SK-N-SH (cell line): Measurements from ENCODE around the gene FAM184B. TPM values are rescaled to one million over a fixed set of nuclear protein-coding genes. Genes with fewer than 3 reads are reported as not detected.
"Not testable (repeated sequence)": the region's sequence is repeated elsewhere in the genome, so short reads cannot be mapped to it uniquely, and the experiment has no call there.

Source experiments
- CTCF ChIA-PET: fragments of 300-600, 350-600 bp; formaldehyde crosslinking; extraction: SDS; loops from one replicate; lab custom pipeline; 2021; lab: Yijun Ruan, JAX
- POLR2A ChIA-PET: fragments of 350-600 bp; sonication (Branson Sonifier 250); formaldehyde crosslinking; extraction: SDS; loops from one replicate; lab custom pipeline; 2020; ENCODE audit warnings: antibody characterized with exemption, inconsistent platforms; lab: Yijun Ruan, JAX
- DNase-seq: peaks from one replicate; pipeline ENCODE4 v3.0.0; 2012
- H2AFZ ChIP-seq: fragments of 200-600 bp; sonication (generic); 2 replicates; pipeline ENCODE4 v1.8.1; 2016; ENCODE audit warnings: antibody characterized with exemption, mild to moderate bottlenecking, low read depth
- H3F3A ChIP-seq: fragments of 200-600 bp; sonication (generic); replicated peaks from 2 replicates; pipeline ENCODE3; 2016; ENCODE audit warnings: antibody characterized with exemption, mild to moderate bottlenecking; ENCODE audit not compliant: insufficient read depth
- H3K27ac ChIP-seq, 2 experiments: fragments of 200-500 bp in 1 of 2; fragments of 200-600 bp in 1 of 2; sonication (Bioruptor generic) in 1 of 2; sonication (generic), shearing (Covaris generic) in 1 of 2; 2 replicates each; pipeline versions ENCODE4 v1.5.1 to v1.6.1; 2014 to 2016; ENCODE audit warnings: low read depth in 2 of 2, inconsistent platforms in 1 of 2, low read length in 1 of 2, mild to moderate bottlenecking in 1 of 2, mixed read lengths in 1 of 2
- H3K27me3 ChIP-seq: fragments of 200-600 bp; sonication (generic), shearing (Covaris generic); 2 replicates; pipeline ENCODE4 v1.6.1; 2016; ENCODE audit warnings: mixed run types; ENCODE audit not compliant: insufficient read depth
- H3K36me3 ChIP-seq, 2 experiments: fragments of 200-500 bp in 1 of 2; fragments of 200-600 bp in 1 of 2; sonication (Bioruptor generic) in 1 of 2; sonication (generic) in 1 of 2; replicated peaks in 1 of 2; 2 replicates each; pipeline versions ENCODE3 to v1.5.1; 2014 to 2016; ENCODE audit warnings: low read length in 1 of 2, mild to moderate bottlenecking in 1 of 2; ENCODE audit not compliant: insufficient read depth in 2 of 2, control insufficient read depth in 1 of 2
- H3K4me1 ChIP-seq, 2 experiments: fragments of 200-500 bp in 1 of 2; fragments of 200-600 bp in 1 of 2; sonication (Bioruptor generic) in 1 of 2; sonication (generic), shearing (Covaris generic) in 1 of 2; 2 replicates each; pipeline versions ENCODE4 v1.5.1 to v1.6.1; 2014 to 2016; ENCODE audit warnings: low read depth in 1 of 2, low read length in 1 of 2, mixed run types in 1 of 2; ENCODE audit not compliant: insufficient read depth in 2 of 2, control insufficient read depth in 1 of 2
- H3K4me2 ChIP-seq: fragments of 200-600 bp; sonication (generic), shearing (Covaris generic); 2 replicates; pipeline ENCODE4 v1.6.1; 2017; ENCODE audit warnings: mixed run types
- H3K4me3 ChIP-seq, 2 experiments: fragments of 200-500 bp in 1 of 2; fragments of 200-600 bp in 1 of 2; sonication (Bioruptor generic) in 1 of 2; sonication (generic), shearing (Covaris generic) in 1 of 2; 2 replicates each; pipeline versions ENCODE4 v1.5.1 to v1.8.1; 2014 to 2016; ENCODE audit warnings: low read depth in 2 of 2, inconsistent platforms in 1 of 2, low read length in 1 of 2, mild to moderate bottlenecking in 1 of 2, mixed read lengths in 1 of 2, moderate library complexity in 1 of 2
- H3K79me2 ChIP-seq: fragments of 200-600 bp; sonication (generic); 2 replicates; pipeline ENCODE4 v1.8.1; 2017; ENCODE audit warnings: mild to moderate bottlenecking; ENCODE audit not compliant: insufficient read depth
- H3K9ac ChIP-seq: fragments of 200-600 bp; sonication (generic); 2 replicates; pipeline ENCODE4 v1.6.1; 2017; ENCODE audit warnings: mixed run types
- H3K9me2 ChIP-seq: fragments of 200-600 bp; sonication (generic); 2 replicates; pipeline ENCODE4 v1.6.1; 2017; ENCODE audit warnings: mixed run types
- H3K9me3 ChIP-seq: fragments of 200-600 bp; sonication (generic); 2 replicates; pipeline ENCODE4 v1.6.1; 2017; ENCODE audit warnings: mixed run types, mild to moderate bottlenecking, moderate library complexity
- H4K20me1 ChIP-seq: fragments of 200-600 bp; sonication (generic); 2 replicates; pipeline ENCODE4 v1.6.1; 2017; ENCODE audit warnings: mild to moderate bottlenecking, mixed run types; ENCODE audit not compliant: insufficient read depth
- CTCF ChIP-seq: fragments of 200-600 bp; sonication (generic); IDR thresholded peaks from 2 replicates; pipeline ENCODE4 v1.6.1; 2017; ENCODE audit warnings: antibody characterized with exemption, mild to moderate bottlenecking, moderate library complexity
- EP300 ChIP-seq, 2 experiments: IDR thresholded peaks; 2 replicates each; pipeline versions ENCODE4 v1.4.0 to v1.6.1; 2012; ENCODE audit warnings: borderline replicate concordance in 1 of 2, low read depth in 1 of 2, low read length in 1 of 2
- GABPA ChIP-seq: IDR thresholded peaks from 2 replicates; pipeline ENCODE4 v1.4.0; 2012; ENCODE audit warnings: low read depth, mild to moderate bottlenecking
- IRF3 ChIP-seq: fragments of 150-350 bp; IDR thresholded peaks from 2 replicates; pipeline ENCODE4 v1.6.1; 2016; ENCODE audit warnings: mild to moderate bottlenecking, low read depth, low read length
- MEF2A ChIP-seq: IDR thresholded peaks from 2 replicates; pipeline ENCODE4 v1.4.0; 2012; ENCODE audit warnings: low read depth, borderline replicate concordance
- POLR2AphosphoS5 ChIP-seq: IDR thresholded peaks from 2 replicates; pipeline ENCODE4 v1.6.1; 2012; ENCODE audit warnings: low read depth, low read length
- RCOR1 ChIP-seq: fragments of 150-350 bp; IDR thresholded peaks from 2 replicates; pipeline ENCODE4 v1.6.1; 2017; ENCODE audit warnings: antibody characterized with exemption, low read length
- REST ChIP-seq: IDR thresholded peaks from 2 replicates; pipeline ENCODE4 v1.6.1; 2012; ENCODE audit warnings: mild to moderate bottlenecking, low read depth, low read length, moderate library complexity
- RFX5 ChIP-seq: IDR thresholded peaks from 2 replicates; pipeline ENCODE4 v1.6.1; 2012; ENCODE audit warnings: mild to moderate bottlenecking, improper control_type of control experiment, low read length
- RXRA ChIP-seq: IDR thresholded peaks from 2 replicates; pipeline ENCODE4 v1.4.0; 2012; ENCODE audit warnings: low read depth, mild to moderate bottlenecking, borderline replicate concordance
- TAF1 ChIP-seq: IDR thresholded peaks from 2 replicates; pipeline ENCODE4 v1.6.1; 2012; ENCODE audit warnings: low read depth, mild to moderate bottlenecking, low read length, moderate library complexity, borderline replicate concordance
- TCF12 ChIP-seq: IDR thresholded peaks from 2 replicates; pipeline ENCODE4 v1.4.0; 2012
- TEAD4 ChIP-seq: IDR thresholded peaks from 2 replicates; pipeline ENCODE4 v1.4.0; 2012; ENCODE audit warnings: mild to moderate bottlenecking, borderline replicate concordance; ENCODE audit not compliant: insufficient read depth
- YY1 ChIP-seq: IDR thresholded peaks from 2 replicates; pipeline ENCODE4 v1.4.0; 2012; ENCODE audit warnings: low read depth, mild to moderate bottlenecking
- WGBS: methylation state at CpG from one replicate; pipeline ENCODE4 v1.1.6; 2017; ENCODE audit warnings: low lambda C conversion rate; 5-methylcytosine and 5-hydroxymethylcytosine counted together
- polyA plus RNA-seq, 3 experiments: library from polyadenylated mRNA; depleted of rRNA; stranded (reverse); fragments of >200 nt; gene quantifications; 2 replicates each; pipeline ENCODE4 v1.2.3, GENCODE V29; 2012

Gene FAM184B
- polyA plus RNA-seq, 1 of the 3 experiments (the other 2 are of a cell fraction), result not detected

- not testable (repeated sequence) for H2AFZ ChIP-seq, H3K36me3 ChIP-seq, DNase-seq, H3F3A ChIP-seq, H3K9me2 ChIP-seq, H3K79me2 ChIP-seq, H3K27ac ChIP-seq, H4K20me1 ChIP-seq, H3K4me3 ChIP-seq, H3K4me2 ChIP-seq, H3K4me1 ChIP-seq, H3K9me3 ChIP-seq, H3K9ac ChIP-seq, H3K27me3 ChIP-seq
- POLR2A ChIA-PET, result interaction anchor here (0.6 kb wide), 1 partner anchor 30 kb away, joined by 3 read pairs; no protein-coding TSS in a partner anchor
- CTCF ChIA-PET, result interaction anchor here (2.2 kb wide), 1 partner anchor 22 kb away, joined by 7 read pairs; no protein-coding TSS in a partner anchor
- WGBS, result 92% methylated on average over 8 of the region's 8 CpGs
These were observed 122.2 kb downstream of the FAM184B start for GRCh38 chr4:17659196-17659595.

- no peak for TF ChIP-seq RFX5
- TF ChIP-seq, all 33 proteins: peak for 0
- DNase-seq, result no peak
- Histone ChIP-seq H3K36me3 (no peaks in the 10 kb centered on the region), H4K20me1 (no peaks in the 10 kb centered on the region), H3K9me2 (no peaks in the 10 kb centered on the region), H3K4me2 (no peak overlapping the region), H3K27me3 (no peaks in the 10 kb centered on the region), H3F3A (no peaks in the 10 kb centered on the region), H2AFZ (no peak overlapping the region), H3K79me2 (no peaks in the 10 kb centered on the region), H3K9me3 (no peaks in the 10 kb centered on the region), H3K27ac (no peak overlapping the region), H3K4me1 (no peaks in the 10 kb centered on the region), H3K9ac (no peak overlapping the region), H3K4me3 (no peak overlapping the region)
- CTCF ChIA-PET, result interaction anchor here (2.2 kb wide), 1 partner anchor 21 kb away, joined by 7 read pairs; no protein-coding TSS in a partner anchor
- 65% methylated on average over 9 of the region's 9 CpGs for WGBS
- POLR2A ChIA-PET, result no interaction called here
These were observed 123.6 kb downstream of the FAM184B start for GRCh38 chr4:17657849-17658248.

- no peak overlapping the region for H3K4me3 ChIP-seq
- CTCF ChIA-PET, result interaction anchor here (0.8 kb wide), 1 partner anchor 151 kb away, joined by 3 read pairs; no protein-coding TSS in a partner anchor
These were observed 124.3 kb downstream of the FAM184B start for GRCh38 chr4:17657090-17657489.

More at GRCh38 chr4:17657090-17657489, 124.3 kb downstream of the FAM184B start:
- no peaks in the 10 kb centered on the region for H3K4me1 ChIP-seq
- H3K36me3 ChIP-seq, result no peaks in the 10 kb centered on the region
- no peak overlapping the region for H3K4me2 ChIP-seq
- no peaks in the 10 kb centered on the region for H4K20me1 ChIP-seq
- no peak for DNase-seq
- no peaks in the 10 kb centered on the region for H3K27me3 ChIP-seq
- no peaks in the 10 kb centered on the region for H3F3A ChIP-seq
- no peak overlapping the region for H3K27ac ChIP-seq
- WGBS, result 39% methylated on average over 1 of the region's 1 CpG
- no peak overlapping the region for H2AFZ ChIP-seq
- TF ChIP-seq GABPA (no peak), IRF3 (no peak), CTCF (no peak), TAF1 (no peak), RXRA (no peak), MEF2A (no peak), TEAD4 (no peak), TCF12 (no peak), REST (no peak), EP300 (IDR thresholded peaks at IDR 0.05; ENCODE audit: borderline replicate concordance in 1 of 2, low read depth in 1 of 2, low read length in 1 of 2) (no peak), RFX5 (no peak), POLR2AphosphoS5 (no peak), RCOR1 (no peak), YY1 (no peak)
- POLR2A ChIA-PET, result no interaction called here
- no peaks in the 10 kb centered on the region for H3K79me2 ChIP-seq
- no peaks in the 10 kb centered on the region for H3K9me2 ChIP-seq
- H3K9ac ChIP-seq, result no peak overlapping the region
- H3K9me3 ChIP-seq, result no peaks in the 10 kb centered on the region
